ENCODE measurements around the gene IL1R1. TPM values are rescaled to one million over a fixed set of nuclear protein-coding genes. Genes with fewer than 3 reads are reported as not detected.
A peak's percentile ranks its signal among the peaks of the same experiment; 100 is the strongest.

The IL1R1 gene
- total and polyA plus RNA-seq, 10 donors: 7.6 to 163 (median 73.3) TPM

DNA sequence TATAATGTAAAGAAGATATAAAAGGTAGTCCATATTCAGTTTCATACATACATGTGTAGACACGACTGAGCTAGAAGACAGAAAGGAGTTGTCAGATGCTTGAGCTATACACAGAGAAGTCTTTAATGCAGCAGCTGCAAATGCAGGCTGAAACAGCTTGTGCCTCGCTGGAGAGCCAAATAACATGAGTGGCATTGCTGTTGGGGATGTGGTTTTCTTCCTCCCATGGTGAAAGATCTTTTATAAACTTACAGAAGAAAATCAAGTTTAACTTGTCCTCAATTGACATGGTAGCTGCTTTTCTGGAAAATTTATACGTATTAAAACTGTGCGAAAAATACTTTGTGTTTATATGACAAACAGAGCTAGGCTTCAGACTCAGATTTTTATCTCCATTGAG is 16.4 kb upstream of the IL1R1 start:
- Histone ChIP-seq H3K36me3 (no peaks in the 10 kb centered on the region), H3K9me3 (no peaks in the 10 kb centered on the region), H3K27me3 (replicated peaks in 1 of 7) (peaks cover 0 to 4% (median 0%) of the 10 kb centered on the region in 7 donors), H3K4me3 (no peak overlapping the region), H3K27ac (no peak overlapping the region), H3K4me1 (peaks cover 0 to 15% (median 0%) of the 10 kb centered on the region in 6 donors)
- DNase-seq: no peak
- intact Hi-C loops (cut with DNase I; ENCODE audit: low total_unique reads): no loop called here
- WGBS, 5 donors: 69 to 80% (median 79%) methylated on average over 4 of the region's 4 CpGs
- TF ChIP-seq POLR2AphosphoS5 (IDR thresholded peaks at IDR 0.05): no peak
- TF ChIP-seq, protein P1, sequence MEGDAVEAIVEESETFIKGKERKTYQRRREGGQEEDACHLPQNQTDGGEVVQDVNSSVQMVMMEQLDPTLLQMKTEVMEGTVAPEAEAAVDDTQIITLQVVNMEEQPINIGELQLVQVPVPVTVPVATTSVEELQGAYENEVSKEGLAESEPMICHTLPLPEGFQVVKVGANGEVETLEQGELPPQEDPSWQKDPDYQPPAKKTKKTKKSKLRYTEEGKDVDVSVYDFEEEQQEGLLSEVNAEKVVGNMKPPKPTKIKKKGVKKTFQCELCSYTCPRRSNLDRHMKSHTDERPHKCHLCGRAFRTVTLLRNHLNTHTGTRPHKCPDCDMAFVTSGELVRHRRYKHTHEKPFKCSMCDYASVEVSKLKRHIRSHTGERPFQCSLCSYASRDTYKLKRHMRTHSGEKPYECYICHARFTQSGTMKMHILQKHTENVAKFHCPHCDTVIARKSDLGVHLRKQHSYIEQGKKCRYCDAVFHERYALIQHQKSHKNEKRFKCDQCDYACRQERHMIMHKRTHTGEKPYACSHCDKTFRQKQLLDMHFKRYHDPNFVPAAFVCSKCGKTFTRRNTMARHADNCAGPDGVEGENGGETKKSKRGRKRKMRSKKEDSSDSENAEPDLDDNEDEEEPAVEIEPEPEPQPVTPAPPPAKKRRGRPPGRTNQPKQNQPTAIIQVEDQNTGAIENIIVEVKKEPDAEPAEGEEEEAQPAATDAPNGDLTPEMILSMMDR (IDR thresholded peaks at IDR 0.05 in 8 of 11, conservative IDR thresholded peaks at IDR 0.05 in 3 of 11): no peak
- TF ChIP-seq POLR2A (IDR thresholded peaks at IDR 0.05): no peak

DNA sequence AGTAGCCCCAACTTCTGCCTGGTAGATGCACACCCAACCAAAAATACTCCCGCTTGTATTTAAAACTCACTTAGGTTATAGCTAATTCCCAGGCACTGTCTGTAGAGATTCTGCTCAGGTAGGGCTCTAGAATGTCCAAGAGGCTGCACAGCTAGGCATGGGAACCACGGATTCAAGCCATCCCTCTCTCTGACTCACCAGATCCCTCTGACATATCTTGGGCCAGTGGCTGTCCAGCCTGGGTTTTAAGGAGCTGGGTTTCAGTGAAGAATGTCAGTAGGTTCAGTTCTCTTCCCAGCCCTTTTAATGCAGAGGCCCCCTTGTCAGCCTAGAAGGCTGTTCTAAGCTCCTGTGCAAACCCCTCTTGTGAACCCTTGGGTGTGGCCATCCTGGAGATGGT is 15.9 kb upstream of the IL1R1 start:
- Histone ChIP-seq H3K27ac (no peak overlapping the region), H3K36me3 (no peaks in the 10 kb centered on the region), H3K27me3 (replicated peaks in 1 of 7) (peaks cover 0 to 4% (median 0%) of the 10 kb centered on the region in 7 donors), H3K4me1 (peaks cover 0 to 15% (median 0%) of the 10 kb centered on the region in 6 donors), H3K4me3 (no peak overlapping the region), H3K9me3 (peaks cover 0 to 5% (median 3%) of the 10 kb centered on the region in 8 donors)
- intact Hi-C loops (cut with DNase I; ENCODE audit: low total_unique reads): no loop called here
- no peak for DNase-seq
- WGBS, 5 donors: 84 to 94% (median 94%) methylated on average over 2 of the region's 2 CpGs
- no peak for TF ChIP-seq POLR2AphosphoS5 (IDR thresholded peaks at IDR 0.05)

DNA sequence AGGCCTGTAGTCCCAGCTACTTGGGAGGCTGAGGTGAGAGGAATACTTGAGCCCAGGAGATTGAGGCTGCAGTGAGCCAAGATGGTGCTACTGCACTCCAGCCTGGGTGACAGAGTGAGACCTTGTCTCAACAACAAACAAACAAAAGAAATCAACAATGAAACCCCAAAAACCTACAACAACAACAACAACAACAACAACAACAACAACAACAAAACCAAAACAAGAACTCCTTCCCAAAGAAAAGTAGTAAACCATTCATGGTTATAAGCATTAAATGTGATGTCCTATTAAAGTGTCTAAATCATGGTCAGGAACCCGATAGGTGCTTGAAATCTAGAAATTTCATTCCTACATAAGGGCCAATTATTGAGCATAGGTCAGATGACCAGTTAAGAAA is 13.5 kb upstream of the IL1R1 start:
- Histone ChIP-seq H3K9me3 (peaks cover 0 to 12% (median 8%) of the 10 kb centered on the region in 8 donors), H3K27ac (no peak overlapping the region), H3K27me3 (replicated peaks in 1 of 7) (peaks cover 0 to 4% (median 0%) of the 10 kb centered on the region in 7 donors), H3K36me3 (no peaks in the 10 kb centered on the region), H3K4me1 (peaks cover 0 to 15% (median 0%) of the 10 kb centered on the region in 6 donors), H3K4me3 (no peak overlapping the region)
- no peak for DNase-seq
- TF ChIP-seq POLR2A (IDR thresholded peaks at IDR 0.05): no peak
- TF ChIP-seq, protein P1 (IDR thresholded peaks at IDR 0.05 in 8 of 11, conservative IDR thresholded peaks at IDR 0.05 in 3 of 11): no peak
- no peak for TF ChIP-seq POLR2AphosphoS5 (IDR thresholded peaks at IDR 0.05)
- WGBS, 5 donors: 95 to 100% (median 97%) methylated on average over 1 of the region's 1 CpG
- intact Hi-C loops (cut with DNase I; ENCODE audit: low total_unique reads): no loop called here

DNA sequence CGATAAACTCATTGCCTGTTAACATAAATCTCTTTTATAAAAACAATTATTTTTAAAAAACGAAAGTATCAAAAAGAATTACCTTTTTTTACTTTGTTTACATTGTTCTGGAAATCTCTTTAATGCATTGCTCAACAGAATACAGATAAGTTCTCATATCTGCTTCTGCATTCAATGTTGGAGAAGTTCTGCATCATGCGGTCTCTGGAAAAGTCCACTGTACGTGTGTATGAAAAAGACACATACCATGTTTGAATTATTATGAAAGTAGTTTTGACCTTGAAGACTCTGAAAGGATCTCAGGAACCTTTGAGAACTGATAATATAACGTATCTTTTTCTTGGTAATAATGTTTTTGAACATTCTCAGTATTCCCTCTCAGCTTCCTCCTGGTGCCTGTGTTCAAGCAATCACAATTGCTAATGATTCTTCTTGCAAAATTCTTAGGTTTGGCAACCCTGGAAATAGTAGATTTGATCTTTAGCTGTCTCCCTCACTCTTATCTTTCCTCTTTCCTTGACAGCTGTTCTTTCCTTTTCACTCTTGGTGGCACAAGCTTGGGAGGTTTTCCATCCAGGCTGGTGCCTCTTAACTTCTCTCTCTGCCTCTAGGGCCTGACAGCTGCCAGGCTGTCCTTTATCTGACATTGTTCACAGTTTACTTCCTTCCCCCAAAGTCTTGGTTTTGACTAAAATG is 12.4 kb upstream of the IL1R1 start:
- intact Hi-C loops (cut with DNase I; ENCODE audit: low total_unique reads): no loop called here
- WGBS, 5 donors: 41 to 60% (median 54%) methylated on average over 5 of the region's 5 CpGs

More for the DNA sequence above, 12.4 kb upstream of the IL1R1 start:
- peaks cover 0 to 4% (median 0%) of the 10 kb centered on the region in 7 donors for H3K27me3 ChIP-seq (replicated peaks in 1 of 7)
- peaks cover 0 to 12% (median 8%) of the 10 kb centered on the region in 8 donors for H3K9me3 ChIP-seq
- no peaks in the 10 kb centered on the region for H3K36me3 ChIP-seq
- TF ChIP-seq, protein P1 (IDR thresholded peaks at IDR 0.05 in 8 of 11, conservative IDR thresholded peaks at IDR 0.05 in 3 of 11): no peak
- TF ChIP-seq POLR2AphosphoS5 (IDR thresholded peaks at IDR 0.05) (no peak), POLR2A (IDR thresholded peaks at IDR 0.05) (no peak)
- no peak overlapping the region for H3K4me3 ChIP-seq
- H3K4me1 ChIP-seq: peaks cover 0 to 15% (median 0%) of the 10 kb centered on the region in 6 donors
- H3K27ac ChIP-seq: peak overlapping the region in 2 of 8 donors; percentile 8 to 9
- DNase-seq: no peak

All from spleen (tissue), 11 donors.